Measurements from ENCODE around the gene DEPDC7. TPM values are rescaled to one million over a fixed set of nuclear protein-coding genes. Genes with fewer than 3 reads are reported as not detected.

The DEPDC7 gene
- total and polyA plus RNA-seq, 2 experiments from 2014 or later, result 8.6 to 10.9 TPM

DNA sequence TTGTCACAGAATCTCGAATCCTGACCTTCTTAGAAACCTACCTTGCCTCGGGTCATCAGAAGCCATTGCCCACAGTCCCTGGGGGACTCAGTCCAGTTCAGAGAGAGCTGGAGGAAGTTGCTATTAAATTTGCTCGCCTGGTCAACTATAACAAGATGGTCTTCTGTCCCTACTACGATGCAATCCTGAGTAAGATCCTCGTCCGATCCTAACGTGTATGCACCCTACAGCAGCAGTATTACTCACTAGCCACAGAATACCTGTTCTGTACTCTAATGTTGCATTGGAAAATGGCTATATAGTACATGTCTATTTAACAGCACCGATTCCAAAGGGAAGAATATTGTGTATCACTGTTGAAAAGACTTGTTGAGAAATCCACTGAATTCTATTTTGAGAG is 56.8 kb downstream of the DEPDC7 start:
- TF ChIP-seq, protein P1, sequence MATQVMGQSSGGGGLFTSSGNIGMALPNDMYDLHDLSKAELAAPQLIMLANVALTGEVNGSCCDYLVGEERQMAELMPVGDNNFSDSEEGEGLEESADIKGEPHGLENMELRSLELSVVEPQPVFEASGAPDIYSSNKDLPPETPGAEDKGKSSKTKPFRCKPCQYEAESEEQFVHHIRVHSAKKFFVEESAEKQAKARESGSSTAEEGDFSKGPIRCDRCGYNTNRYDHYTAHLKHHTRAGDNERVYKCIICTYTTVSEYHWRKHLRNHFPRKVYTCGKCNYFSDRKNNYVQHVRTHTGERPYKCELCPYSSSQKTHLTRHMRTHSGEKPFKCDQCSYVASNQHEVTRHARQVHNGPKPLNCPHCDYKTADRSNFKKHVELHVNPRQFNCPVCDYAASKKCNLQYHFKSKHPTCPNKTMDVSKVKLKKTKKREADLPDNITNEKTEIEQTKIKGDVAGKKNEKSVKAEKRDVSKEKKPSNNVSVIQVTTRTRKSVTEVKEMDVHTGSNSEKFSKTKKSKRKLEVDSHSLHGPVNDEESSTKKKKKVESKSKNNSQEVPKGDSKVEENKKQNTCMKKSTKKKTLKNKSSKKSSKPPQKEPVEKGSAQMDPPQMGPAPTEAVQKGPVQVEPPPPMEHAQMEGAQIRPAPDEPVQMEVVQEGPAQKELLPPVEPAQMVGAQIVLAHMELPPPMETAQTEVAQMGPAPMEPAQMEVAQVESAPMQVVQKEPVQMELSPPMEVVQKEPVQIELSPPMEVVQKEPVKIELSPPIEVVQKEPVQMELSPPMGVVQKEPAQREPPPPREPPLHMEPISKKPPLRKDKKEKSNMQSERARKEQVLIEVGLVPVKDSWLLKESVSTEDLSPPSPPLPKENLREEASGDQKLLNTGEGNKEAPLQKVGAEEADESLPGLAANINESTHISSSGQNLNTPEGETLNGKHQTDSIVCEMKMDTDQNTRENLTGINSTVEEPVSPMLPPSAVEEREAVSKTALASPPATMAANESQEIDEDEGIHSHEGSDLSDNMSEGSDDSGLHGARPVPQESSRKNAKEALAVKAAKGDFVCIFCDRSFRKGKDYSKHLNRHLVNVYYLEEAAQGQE (IDR thresholded peaks at IDR 0.05; ENCODE audit: unreplicated experiment), result no peak
- TF ChIP-seq CREB1 (CRISPR knock-in tag; IDR thresholded peaks at IDR 0.05; ENCODE audit: low read depth) (no peak), POLR2AphosphoS5 (IDR thresholded peaks at IDR 0.05; ENCODE audit: low read depth) (no peak), JUNB (IDR thresholded peaks at IDR 0.05; ENCODE audit: unreplicated experiment) (no peak), EZH2 (IDR thresholded peaks at IDR 0.05; ENCODE audit: low read depth, unreplicated experiment) (no peak), ZNF331 (CRISPR knock-in tag; IDR thresholded peaks at IDR 0.05; ENCODE audit: low read depth) (no peak), ZNF114 (CRISPR knock-in tag; IDR thresholded peaks at IDR 0.05) (no peak), STAT1 (IDR thresholded peaks at IDR 0.05; ENCODE audit: unreplicated experiment) (no peak), EZH2phosphoT487 (IDR thresholded peaks at IDR 0.05; ENCODE audit: unreplicated experiment) (no peak), ETS1 (IDR thresholded peaks at IDR 0.05) (no peak)
- TF ChIP-seq, protein P2, sequence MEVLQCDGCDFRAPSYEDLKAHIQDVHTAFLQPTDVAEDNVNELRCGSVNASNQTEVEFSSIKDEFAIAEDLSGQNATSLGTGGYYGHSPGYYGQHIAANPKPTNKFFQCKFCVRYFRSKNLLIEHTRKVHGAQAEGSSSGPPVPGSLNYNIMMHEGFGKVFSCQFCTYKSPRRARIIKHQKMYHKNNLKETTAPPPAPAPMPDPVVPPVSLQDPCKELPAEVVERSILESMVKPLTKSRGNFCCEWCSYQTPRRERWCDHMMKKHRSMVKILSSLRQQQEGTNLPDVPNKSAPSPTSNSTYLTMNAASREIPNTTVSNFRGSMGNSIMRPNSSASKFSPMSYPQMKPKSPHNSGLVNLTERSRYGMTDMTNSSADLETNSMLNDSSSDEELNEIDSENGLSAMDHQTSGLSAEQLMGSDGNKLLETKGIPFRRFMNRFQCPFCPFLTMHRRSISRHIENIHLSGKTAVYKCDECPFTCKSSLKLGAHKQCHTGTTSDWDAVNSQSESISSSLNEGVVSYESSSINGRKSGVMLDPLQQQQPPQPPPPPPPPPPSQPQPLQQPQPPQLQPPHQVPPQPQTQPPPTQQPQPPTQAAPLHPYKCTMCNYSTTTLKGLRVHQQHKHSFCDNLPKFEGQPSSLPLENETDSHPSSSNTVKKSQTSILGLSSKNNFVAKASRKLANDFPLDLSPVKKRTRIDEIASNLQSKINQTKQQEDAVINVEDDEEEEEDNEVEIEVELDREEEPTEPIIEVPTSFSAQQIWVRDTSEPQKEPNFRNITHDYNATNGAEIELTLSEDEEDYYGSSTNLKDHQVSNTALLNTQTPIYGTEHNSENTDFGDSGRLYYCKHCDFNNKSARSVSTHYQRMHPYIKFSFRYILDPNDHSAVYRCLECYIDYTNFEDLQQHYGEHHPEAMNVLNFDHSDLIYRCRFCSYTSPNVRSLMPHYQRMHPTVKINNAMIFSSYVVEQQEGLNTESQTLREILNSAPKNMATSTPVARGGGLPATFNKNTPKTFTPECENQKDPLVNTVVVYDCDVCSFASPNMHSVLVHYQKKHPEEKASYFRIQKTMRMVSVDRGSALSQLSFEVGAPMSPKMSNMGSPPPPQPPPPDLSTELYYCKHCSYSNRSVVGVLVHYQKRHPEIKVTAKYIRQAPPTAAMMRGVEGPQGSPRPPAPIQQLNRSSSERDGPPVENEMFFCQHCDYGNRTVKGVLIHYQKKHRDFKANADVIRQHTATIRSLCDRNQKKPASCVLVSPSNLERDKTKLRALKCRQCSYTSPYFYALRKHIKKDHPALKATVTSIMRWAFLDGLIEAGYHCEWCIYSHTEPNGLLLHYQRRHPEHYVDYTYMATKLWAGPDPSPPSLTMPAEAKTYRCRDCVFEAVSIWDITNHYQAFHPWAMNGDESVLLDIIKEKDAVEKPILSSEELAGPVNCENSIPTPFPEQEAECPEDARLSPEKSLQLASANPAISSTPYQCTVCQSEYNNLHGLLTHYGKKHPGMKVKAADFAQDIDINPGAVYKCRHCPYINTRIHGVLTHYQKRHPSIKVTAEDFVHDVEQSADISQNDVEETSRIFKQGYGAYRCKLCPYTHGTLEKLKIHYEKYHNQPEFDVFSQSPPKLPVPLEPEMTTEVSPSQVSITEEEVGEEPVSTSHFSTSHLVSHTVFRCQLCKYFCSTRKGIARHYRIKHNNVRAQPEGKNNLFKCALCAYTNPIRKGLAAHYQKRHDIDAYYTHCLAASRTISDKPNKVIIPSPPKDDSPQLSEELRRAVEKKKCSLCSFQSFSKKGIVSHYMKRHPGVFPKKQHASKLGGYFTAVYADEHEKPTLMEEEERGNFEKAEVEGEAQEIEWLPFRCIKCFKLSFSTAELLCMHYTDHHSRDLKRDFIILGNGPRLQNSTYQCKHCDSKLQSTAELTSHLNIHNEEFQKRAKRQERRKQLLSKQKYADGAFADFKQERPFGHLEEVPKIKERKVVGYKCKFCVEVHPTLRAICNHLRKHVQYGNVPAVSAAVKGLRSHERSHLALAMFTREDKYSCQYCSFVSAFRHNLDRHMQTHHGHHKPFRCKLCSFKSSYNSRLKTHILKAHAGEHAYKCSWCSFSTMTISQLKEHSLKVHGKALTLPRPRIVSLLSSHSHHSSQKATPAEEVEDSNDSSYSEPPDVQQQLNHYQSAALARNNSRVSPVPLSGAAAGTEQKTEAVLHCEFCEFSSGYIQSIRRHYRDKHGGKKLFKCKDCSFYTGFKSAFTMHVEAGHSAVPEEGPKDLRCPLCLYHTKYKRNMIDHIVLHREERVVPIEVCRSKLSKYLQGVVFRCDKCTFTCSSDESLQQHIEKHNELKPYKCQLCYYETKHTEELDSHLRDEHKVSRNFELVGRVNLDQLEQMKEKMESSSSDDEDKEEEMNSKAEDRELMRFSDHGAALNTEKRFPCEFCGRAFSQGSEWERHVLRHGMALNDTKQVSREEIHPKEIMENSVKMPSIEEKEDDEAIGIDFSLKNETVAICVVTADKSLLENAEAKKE (CRISPR knock-in tag; IDR thresholded peaks at IDR 0.05), result no peak
- TF ChIP-seq, protein P3, sequence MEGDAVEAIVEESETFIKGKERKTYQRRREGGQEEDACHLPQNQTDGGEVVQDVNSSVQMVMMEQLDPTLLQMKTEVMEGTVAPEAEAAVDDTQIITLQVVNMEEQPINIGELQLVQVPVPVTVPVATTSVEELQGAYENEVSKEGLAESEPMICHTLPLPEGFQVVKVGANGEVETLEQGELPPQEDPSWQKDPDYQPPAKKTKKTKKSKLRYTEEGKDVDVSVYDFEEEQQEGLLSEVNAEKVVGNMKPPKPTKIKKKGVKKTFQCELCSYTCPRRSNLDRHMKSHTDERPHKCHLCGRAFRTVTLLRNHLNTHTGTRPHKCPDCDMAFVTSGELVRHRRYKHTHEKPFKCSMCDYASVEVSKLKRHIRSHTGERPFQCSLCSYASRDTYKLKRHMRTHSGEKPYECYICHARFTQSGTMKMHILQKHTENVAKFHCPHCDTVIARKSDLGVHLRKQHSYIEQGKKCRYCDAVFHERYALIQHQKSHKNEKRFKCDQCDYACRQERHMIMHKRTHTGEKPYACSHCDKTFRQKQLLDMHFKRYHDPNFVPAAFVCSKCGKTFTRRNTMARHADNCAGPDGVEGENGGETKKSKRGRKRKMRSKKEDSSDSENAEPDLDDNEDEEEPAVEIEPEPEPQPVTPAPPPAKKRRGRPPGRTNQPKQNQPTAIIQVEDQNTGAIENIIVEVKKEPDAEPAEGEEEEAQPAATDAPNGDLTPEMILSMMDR (conservative IDR thresholded peaks at IDR 0.05; ENCODE audit: low read depth in 2 of 2), result no peak
- Histone ChIP-seq H3K4me2 (no peak overlapping the region), H3F3A (replicated peaks; ENCODE audit: low read depth) (no peaks in the 10 kb centered on the region), H2AFZ (no peak overlapping the region), H3K27me3 (ENCODE audit: insufficient read depth) (no peaks in the 10 kb centered on the region), H3K9me2 (ENCODE audit: insufficient read depth) (no peaks in the 10 kb centered on the region), H3K4me3 (no peak overlapping the region), H3K27ac (ENCODE audit: low read depth) (no peak overlapping the region), H3K36me3 (ENCODE audit: insufficient read depth) (peaks cover 17% of the 10 kb centered on the region), H4K20me1 (replicated peaks; ENCODE audit: insufficient read depth) (0 out of 2 replicates have a peak, but pooled peaks cover 4% of the 10 kb centered on the region), H3K79me2 (replicated peaks; ENCODE audit: insufficient read depth) (no peaks in the 10 kb centered on the region), H3K4me1 (ENCODE audit: insufficient read depth) (no peaks in the 10 kb centered on the region)
- peaks cover 4% of the 10 kb centered on the region for H3K27me3 Mint-ChIP-seq (ENCODE audit: insufficient read depth, low read depth, poor library complexity)
- no peak overlapping the region for H3K27ac Mint-ChIP-seq
- DNase-seq (ENCODE audit: low spot score) (no peak), ATAC-seq (no peak)
- no peaks in the 10 kb centered on the region for H3K9me3 Mint-ChIP-seq
- no peaks in the 10 kb centered on the region for H3K4me1 Mint-ChIP-seq
- H3K36me3 Mint-ChIP-seq (ENCODE audit: low read depth), result peaks cover 67% of the 10 kb centered on the region
- no peak overlapping the region for H3K4me3 Mint-ChIP-seq
